ENCODE measurements around the gene CKS1B.
A peak's percentile ranks its signal among the peaks of the same experiment; 100 is the strongest.
"Not testable (repeated sequence)": the region's sequence is repeated elsewhere in the genome, so short reads cannot be mapped to it uniquely, and the experiment has no call there.

Gene CKS1B

GRCh38 chr1:154966111-154966510 lies 8.4 kb upstream of the CKS1B start:
- no peak for DNase-seq

- DNase-seq, result no peak
Measured at GRCh38 chr1:154967331-154967950, 7.0 kb upstream of the CKS1B start.

- DNase-seq, result no peak
Measured at GRCh38 chr1:154968731-154969130, 5.8 kb upstream of the CKS1B start.

- no peak for DNase-seq
Measured at GRCh38 chr1:154969246-154969645, 5.2 kb upstream of the CKS1B start.

GRCh38 chr1:154969860-154970452 lies 4.5 kb upstream of the CKS1B start:
- DNase-seq, result no peak

GRCh38 chr1:154970631-154971340 lies 3.7 kb upstream of the CKS1B start, which contains the start of gene SHC1:
Gene SHC1, minus strand, starts transcription at chr1:154970747. Its CDS starts 221 bp downstream, at chr1:154970526.
- peak; percentile 37 for DNase-seq

- DNase-seq, result no peak
Measured at GRCh38 chr1:154971341-154971998, 3.0 kb upstream of the CKS1B start.

- DNase-seq, result no peak
Measured at GRCh38 chr1:154972213-154972516, 2.3 kb upstream of the CKS1B start.

- no peak for DNase-seq
Measured at GRCh38 chr1:154972517-154973343, 1.8 kb upstream of the CKS1B start.

- peak; percentile 96 for DNase-seq
Measured at GRCh38 chr1:154973344-154974101, 958 bp upstream of the CKS1B start.

GRCh38 chr1:154974808-154975408 lies 427 bp downstream of the CKS1B start:
- peak; percentile 96 for DNase-seq

- DNase-seq, result peak; percentile 65
Measured at GRCh38 chr1:154975409-154976059, 1.1 kb downstream of the CKS1B start.

GRCh38 chr1:154977762-154978161 lies 3.3 kb downstream of the CKS1B start:
- DNase-seq, result not testable (repeated sequence)

GRCh38 chr1:154978360-154978759 lies 3.9 kb downstream of the CKS1B start:
- no peak for DNase-seq

GRCh38 chr1:154982341-154982740 lies 7.9 kb downstream of the CKS1B start:
- DNase-seq, result no peak

GRCh38 chr1:154982897-154983648 lies 8.6 kb downstream of the CKS1B start, which contains the start of gene FLAD1:
Gene FLAD1, plus strand, starts transcription at chr1:154983344. Its CDS starts 351 bp downstream, at chr1:154983695.
- DNase-seq, result peak; percentile 99

- no peak for DNase-seq
Measured at GRCh38 chr1:154983776-154984466, 9.4 kb downstream of the CKS1B start.

GRCh38 chr1:154986736-154987135 lies 12.3 kb downstream of the CKS1B start:
- DNase-seq, result not testable (repeated sequence)

- DNase-seq, result no peak
Measured at GRCh38 chr1:154987326-154987725, 12.8 kb downstream of the CKS1B start.
